GM23338 (cell line): Measurements from ENCODE around the gene TNNC1. TPM values are rescaled to one million over a fixed set of nuclear protein-coding genes. Genes with fewer than 3 reads are reported as not detected.

Source experiments
- ATAC-seq: fragments of 200-7000 bp; cut with Tn5 transposase; 3 replicates; pipeline ENCODE4 v1.9.1; 2020
- DNase-seq: peaks from one replicate; pipeline ENCODE4 v3.0.0-alpha.2; 2015; ENCODE audit warnings: low spot score
- H2AFZ ChIP-seq: fragments of 200-600 bp; sonication (generic); 2 replicates; pipeline ENCODE4 v1.8.0; 2016; ENCODE audit warnings: antibody characterized with exemption, mild to moderate bottlenecking, moderate library complexity
- H3F3A ChIP-seq: fragments of 200-600 bp; sonication (generic); replicated peaks from 2 replicates; pipeline ENCODE4 v1.8.0; 2017; ENCODE audit warnings: antibody characterized with exemption, mixed run types, low read depth
- H3K27ac ChIP-seq: fragments of 200-600 bp; sonication (generic); 2 replicates; pipeline ENCODE4 v1.6.1; 2016; ENCODE audit warnings: low read depth
- H3K27me3 ChIP-seq: fragments of 200-600 bp; sonication (generic); 2 replicates; pipeline ENCODE4 v1.8.0; 2016; ENCODE audit warnings: mild to moderate bottlenecking, mixed run types, moderate library complexity; ENCODE audit not compliant: insufficient read depth
- H3K36me3 ChIP-seq: fragments of 200-600 bp; sonication (generic); 2 replicates; pipeline ENCODE4 v1.8.0; 2016; ENCODE audit warnings: mild to moderate bottlenecking; ENCODE audit not compliant: insufficient read depth
- H3K4me1 ChIP-seq: fragments of 200-600 bp; sonication (generic); 2 replicates; pipeline ENCODE4 v1.8.0; 2016; ENCODE audit warnings: mild to moderate bottlenecking, moderate library complexity; ENCODE audit not compliant: insufficient read depth
- H3K4me2 ChIP-seq: fragments of 200-600 bp; sonication (generic); 2 replicates; pipeline ENCODE4 v1.7.1; 2017; ENCODE audit warnings: mixed run types
- H3K4me3 ChIP-seq: fragments of 200-600 bp; sonication (generic); 2 replicates; pipeline ENCODE4 v1.6.1; 2016; ENCODE audit warnings: mixed run types
- H3K79me2 ChIP-seq: fragments of 200-600 bp; sonication (generic); replicated peaks from 2 replicates; pipeline ENCODE4 v1.8.0; 2017; ENCODE audit warnings: mild to moderate bottlenecking; ENCODE audit not compliant: insufficient read depth
- H3K9me2 ChIP-seq: fragments of 200-600 bp; sonication (generic); 2 replicates; pipeline ENCODE4 v1.8.0; 2017; ENCODE audit not compliant: insufficient read depth
- H4K20me1 ChIP-seq: fragments of 200-600 bp; sonication (generic); replicated peaks from 2 replicates; pipeline ENCODE4 v1.8.0; 2017; ENCODE audit warnings: mild to moderate bottlenecking; ENCODE audit not compliant: insufficient read depth
- H3K27ac Mint-ChIP-seq: 2 replicates; pipeline ENCODE4 v1.8.0; 2020; ENCODE audit warnings: inconsistent platforms, mild to moderate bottlenecking, moderate library complexity, mixed read lengths
- H3K27me3 Mint-ChIP-seq: 3 replicates; pipeline ENCODE4 v1.8.0; 2022; ENCODE audit warnings: low read depth, mild to moderate bottlenecking, moderate library complexity, mixed read lengths, inconsistent platforms; ENCODE audit not compliant: insufficient read depth, poor library complexity
- H3K36me3 Mint-ChIP-seq: 3 replicates; pipeline ENCODE4 v1.8.0; 2021; ENCODE audit warnings: low read depth, mild to moderate bottlenecking, inconsistent platforms, moderate library complexity, mixed read lengths
- H3K4me1 Mint-ChIP-seq: 3 replicates; pipeline ENCODE4 v1.8.0; 2020; ENCODE audit warnings: mild to moderate bottlenecking, inconsistent platforms, mixed read lengths
- H3K4me3 Mint-ChIP-seq: 3 replicates; pipeline ENCODE4 v1.8.0; 2021; ENCODE audit warnings: moderate library complexity, mild to moderate bottlenecking, inconsistent platforms, mixed read lengths
- H3K9me3 Mint-ChIP-seq: 3 replicates; pipeline ENCODE4 v1.8.0; 2020; ENCODE audit warnings: moderate library complexity, mild to moderate bottlenecking, inconsistent platforms, mixed read lengths
- CTCF ChIP-seq, 2 experiments: fragments of 200-600 bp in 1 of 2; sonication (generic) in 1 of 2; conservative IDR thresholded peaks; 2 replicates each; pipeline versions ENCODE4 v1.5.1 to v1.6.1; 2016 to 2017; ENCODE audit warnings: antibody characterized with exemption in 2 of 2, low read depth in 2 of 2, mild to moderate bottlenecking in 2 of 2, moderate library complexity in 1 of 2
- ETS1 ChIP-seq: IDR thresholded peaks from 2 replicates; pipeline ENCODE4 v1.6.1; 2016; ENCODE audit warnings: antibody characterized with exemption
- EZH2 ChIP-seq: fragments of 200-600 bp; sonication (generic); IDR thresholded peaks from one replicate; pipeline ENCODE4 v1.8.0; 2017; ENCODE audit warnings: antibody characterized with exemption, mild to moderate bottlenecking, low read depth; ENCODE audit not compliant: unreplicated experiment
- EZH2phosphoT487 ChIP-seq: fragments of 200-600 bp; sonication (generic); IDR thresholded peaks from one replicate; pipeline ENCODE4 v1.8.1; 2018; ENCODE audit warnings: antibody characterized with exemption; ENCODE audit not compliant: unreplicated experiment
- POLR2AphosphoS5 ChIP-seq: IDR thresholded peaks from 2 replicates; pipeline ENCODE4 v1.6.1; 2016; ENCODE audit warnings: antibody characterized with exemption, low read depth
- STAT1 ChIP-seq: IDR thresholded peaks from one replicate; pipeline ENCODE4 v1.6.1; 2016; ENCODE audit warnings: antibody characterized with exemption; ENCODE audit not compliant: unreplicated experiment
- ZNF331 ChIP-seq: fragments of 250-450 bp; sonication (Bioruptor Pico); IDR thresholded peaks from 2 replicates; pipeline ENCODE4 v1.5.0; 2020; ENCODE audit warnings: low read depth, mild to moderate bottlenecking, moderate library complexity
- polyA plus RNA-seq: library from polyadenylated mRNA; unstranded; fragments of >200 nt; fragmentation: Nextera tagmentation; extraction: Ambion mirVana; gene quantifications from 2 replicates; pipeline ENCODE4 v1.2.1, GENCODE V29; 2016
- total RNA-seq: library from RNA; depleted of rRNA; stranded (reverse); fragments of >200 nt; shearing (Covaris generic); gene quantifications from 2 replicates; pipeline ENCODE4 v1.2.3, GENCODE V29; 2014
- TF ChIP-seq, protein P1 (sequence below): fragments of 250-450 bp; sonication (Bioruptor Pico); IDR thresholded peaks from 2 replicates; pipeline ENCODE4 v1.5.0; 2020; ENCODE audit warnings: mild to moderate bottlenecking, moderate library complexity

TNNC1 gene
- total and polyA plus RNA-seq, 2 experiments from 2014 or later: 6.5 to 6.9 TPM

- peak; percentile 23 for DNase-seq
- peaks cover 8% of the 10 kb centered on the region; the same call in 1 of the 2 replicates for H3K9me2 ChIP-seq
- Mint-ChIP-seq H3K4me3 (peak overlapping the region; percentile 14; the same call in 2 of the 3 replicates), H3K27ac (peak overlapping the region; percentile 30), H3K27me3 (peaks cover 14% of the 10 kb centered on the region), H3K36me3 (no peaks in the 10 kb centered on the region; the same call in 2 of the 3 replicates), H3K9me3 (no peaks in the 10 kb centered on the region; the same call in 2 of the 3 replicates), H3K4me1 (peaks cover 12% of the 10 kb centered on the region; the same call in 2 of the 3 replicates)
- H3K4me3 ChIP-seq: no peak overlapping the region
- no peak overlapping the region for H2AFZ ChIP-seq
- H3K27me3 ChIP-seq: no peaks in the 10 kb centered on the region
- TF ChIP-seq CTCF (conservative IDR thresholded peaks at IDR 0.05; ENCODE audit: low read depth in 2 of 2) (no peak), POLR2AphosphoS5 (no peak), EZH2 (no peak), STAT1 (no peak), ZNF331 (CRISPR knock-in tag) (no peak), ETS1 (no peak), EZH2phosphoT487 (no peak)
- TF ChIP-seq, protein P1, sequence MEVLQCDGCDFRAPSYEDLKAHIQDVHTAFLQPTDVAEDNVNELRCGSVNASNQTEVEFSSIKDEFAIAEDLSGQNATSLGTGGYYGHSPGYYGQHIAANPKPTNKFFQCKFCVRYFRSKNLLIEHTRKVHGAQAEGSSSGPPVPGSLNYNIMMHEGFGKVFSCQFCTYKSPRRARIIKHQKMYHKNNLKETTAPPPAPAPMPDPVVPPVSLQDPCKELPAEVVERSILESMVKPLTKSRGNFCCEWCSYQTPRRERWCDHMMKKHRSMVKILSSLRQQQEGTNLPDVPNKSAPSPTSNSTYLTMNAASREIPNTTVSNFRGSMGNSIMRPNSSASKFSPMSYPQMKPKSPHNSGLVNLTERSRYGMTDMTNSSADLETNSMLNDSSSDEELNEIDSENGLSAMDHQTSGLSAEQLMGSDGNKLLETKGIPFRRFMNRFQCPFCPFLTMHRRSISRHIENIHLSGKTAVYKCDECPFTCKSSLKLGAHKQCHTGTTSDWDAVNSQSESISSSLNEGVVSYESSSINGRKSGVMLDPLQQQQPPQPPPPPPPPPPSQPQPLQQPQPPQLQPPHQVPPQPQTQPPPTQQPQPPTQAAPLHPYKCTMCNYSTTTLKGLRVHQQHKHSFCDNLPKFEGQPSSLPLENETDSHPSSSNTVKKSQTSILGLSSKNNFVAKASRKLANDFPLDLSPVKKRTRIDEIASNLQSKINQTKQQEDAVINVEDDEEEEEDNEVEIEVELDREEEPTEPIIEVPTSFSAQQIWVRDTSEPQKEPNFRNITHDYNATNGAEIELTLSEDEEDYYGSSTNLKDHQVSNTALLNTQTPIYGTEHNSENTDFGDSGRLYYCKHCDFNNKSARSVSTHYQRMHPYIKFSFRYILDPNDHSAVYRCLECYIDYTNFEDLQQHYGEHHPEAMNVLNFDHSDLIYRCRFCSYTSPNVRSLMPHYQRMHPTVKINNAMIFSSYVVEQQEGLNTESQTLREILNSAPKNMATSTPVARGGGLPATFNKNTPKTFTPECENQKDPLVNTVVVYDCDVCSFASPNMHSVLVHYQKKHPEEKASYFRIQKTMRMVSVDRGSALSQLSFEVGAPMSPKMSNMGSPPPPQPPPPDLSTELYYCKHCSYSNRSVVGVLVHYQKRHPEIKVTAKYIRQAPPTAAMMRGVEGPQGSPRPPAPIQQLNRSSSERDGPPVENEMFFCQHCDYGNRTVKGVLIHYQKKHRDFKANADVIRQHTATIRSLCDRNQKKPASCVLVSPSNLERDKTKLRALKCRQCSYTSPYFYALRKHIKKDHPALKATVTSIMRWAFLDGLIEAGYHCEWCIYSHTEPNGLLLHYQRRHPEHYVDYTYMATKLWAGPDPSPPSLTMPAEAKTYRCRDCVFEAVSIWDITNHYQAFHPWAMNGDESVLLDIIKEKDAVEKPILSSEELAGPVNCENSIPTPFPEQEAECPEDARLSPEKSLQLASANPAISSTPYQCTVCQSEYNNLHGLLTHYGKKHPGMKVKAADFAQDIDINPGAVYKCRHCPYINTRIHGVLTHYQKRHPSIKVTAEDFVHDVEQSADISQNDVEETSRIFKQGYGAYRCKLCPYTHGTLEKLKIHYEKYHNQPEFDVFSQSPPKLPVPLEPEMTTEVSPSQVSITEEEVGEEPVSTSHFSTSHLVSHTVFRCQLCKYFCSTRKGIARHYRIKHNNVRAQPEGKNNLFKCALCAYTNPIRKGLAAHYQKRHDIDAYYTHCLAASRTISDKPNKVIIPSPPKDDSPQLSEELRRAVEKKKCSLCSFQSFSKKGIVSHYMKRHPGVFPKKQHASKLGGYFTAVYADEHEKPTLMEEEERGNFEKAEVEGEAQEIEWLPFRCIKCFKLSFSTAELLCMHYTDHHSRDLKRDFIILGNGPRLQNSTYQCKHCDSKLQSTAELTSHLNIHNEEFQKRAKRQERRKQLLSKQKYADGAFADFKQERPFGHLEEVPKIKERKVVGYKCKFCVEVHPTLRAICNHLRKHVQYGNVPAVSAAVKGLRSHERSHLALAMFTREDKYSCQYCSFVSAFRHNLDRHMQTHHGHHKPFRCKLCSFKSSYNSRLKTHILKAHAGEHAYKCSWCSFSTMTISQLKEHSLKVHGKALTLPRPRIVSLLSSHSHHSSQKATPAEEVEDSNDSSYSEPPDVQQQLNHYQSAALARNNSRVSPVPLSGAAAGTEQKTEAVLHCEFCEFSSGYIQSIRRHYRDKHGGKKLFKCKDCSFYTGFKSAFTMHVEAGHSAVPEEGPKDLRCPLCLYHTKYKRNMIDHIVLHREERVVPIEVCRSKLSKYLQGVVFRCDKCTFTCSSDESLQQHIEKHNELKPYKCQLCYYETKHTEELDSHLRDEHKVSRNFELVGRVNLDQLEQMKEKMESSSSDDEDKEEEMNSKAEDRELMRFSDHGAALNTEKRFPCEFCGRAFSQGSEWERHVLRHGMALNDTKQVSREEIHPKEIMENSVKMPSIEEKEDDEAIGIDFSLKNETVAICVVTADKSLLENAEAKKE (CRISPR knock-in tag): no peak
- H4K20me1 ChIP-seq: no peaks in the 10 kb centered on the region
- no peak overlapping the region for H3K4me2 ChIP-seq
- no peaks in the 10 kb centered on the region for H3K79me2 ChIP-seq
- H3K27ac ChIP-seq: no peak overlapping the region
- no peaks in the 10 kb centered on the region for H3K4me1 ChIP-seq
- no peaks in the 10 kb centered on the region for H3F3A ChIP-seq
- no peak for ATAC-seq
- no peaks in the 10 kb centered on the region for H3K36me3 ChIP-seq
Measured at GRCh38 chr3:52443791-52444687, 9.8 kb downstream of the TNNC1 start.
